RWPE1 (cell line): ENCODE data around the gene SPATA2L.
A peak's percentile ranks its signal among the peaks of the same experiment; 100 is the strongest.

Source experiments
- CTCF ChIA-PET: fragments of 350-600 bp; sonication (Branson Sonifier 250); formaldehyde crosslinking; extraction: SDS; loops from one replicate; lab custom pipeline; 2021; lab: Yijun Ruan, JAX
- POLR2A ChIA-PET: fragments of 400-600 bp; formaldehyde crosslinking; extraction: SDS; loops from one replicate; lab custom pipeline; 2020; ENCODE audit warnings: antibody characterized with exemption; ENCODE audit not compliant: low non-redundant PET; lab: Yijun Ruan, JAX
- DNase-seq: peaks from one replicate; pipeline ENCODE4 v3.0.0; 2012; ENCODE audit warnings: low spot score
- H3K27ac ChIP-seq: fragments of 450-650 bp; 2 replicates; pipeline ENCODE4 v1.5.1; 2017
- CTCF ChIP-seq: fragments of 450-650 bp; conservative IDR thresholded peaks from 2 replicates; pipeline ENCODE4 v1.5.1; 2017; ENCODE audit warnings: low read depth, mild to moderate bottlenecking

SPATA2L gene

GRCh38 chr16:89709166-89709565 is 7.7 kb upstream of the SPATA2L start:
- no peak for DNase-seq
- H3K27ac ChIP-seq: peak overlapping the region; percentile 47; the same call in 1 of the 2 replicates
- ChIA-PET CTCF (no interaction called here), POLR2A (no interaction called here)
- TF ChIP-seq CTCF: no peak

DNA sequence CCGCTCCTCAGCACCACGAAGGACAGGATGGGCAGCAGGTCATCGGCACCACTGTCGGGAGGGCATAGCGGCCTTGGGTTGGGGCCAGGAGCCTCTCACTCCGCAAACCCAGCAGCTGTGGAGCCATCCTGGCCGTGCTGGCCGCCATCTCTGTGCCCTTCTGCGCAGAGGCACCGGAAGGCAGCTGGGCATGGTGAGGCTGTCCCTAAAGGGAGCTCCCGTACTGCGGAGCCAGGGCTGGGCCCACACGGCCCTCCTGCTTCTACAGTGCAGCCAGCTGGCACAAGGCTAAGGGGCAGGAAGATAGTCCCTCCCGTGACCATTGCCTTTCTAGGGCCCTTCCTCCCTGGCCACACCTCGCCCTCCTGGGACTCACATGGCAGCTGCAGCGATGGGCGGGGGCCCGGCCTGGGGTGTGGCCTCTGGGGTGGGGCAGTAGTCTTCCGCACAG is 7.0 kb upstream of the SPATA2L start:
- ChIA-PET POLR2A (no interaction called here), CTCF (interaction anchor here (0.6 kb wide), 1 partner anchor 22 kb away, joined by 3 read pairs; the partner anchor contains the start of gene CDK10)
- no peak for TF ChIP-seq CTCF
- no peak overlapping the region for H3K27ac ChIP-seq
- DNase-seq: no peak

DNA sequence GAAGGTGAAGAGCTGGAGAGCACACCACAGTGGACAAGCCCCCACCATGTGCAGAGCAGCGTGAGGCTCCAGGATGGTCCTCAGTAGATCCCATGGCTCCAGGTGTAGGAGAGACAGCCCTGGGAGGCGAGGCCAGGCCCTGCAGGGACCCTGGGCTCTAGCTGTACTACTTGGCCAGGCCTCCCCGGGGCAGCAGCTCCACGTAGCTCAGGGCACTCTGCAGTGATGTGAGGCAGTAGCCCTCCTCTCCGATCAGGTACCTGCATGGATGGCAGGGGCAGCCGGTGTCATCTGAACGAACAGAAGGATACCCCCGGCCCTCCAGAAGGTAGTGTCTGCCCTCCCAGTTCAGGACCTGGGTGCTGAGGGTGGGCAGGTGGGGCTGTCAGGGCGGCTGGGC is 6.2 kb upstream of the SPATA2L start:
- ChIA-PET CTCF (no interaction called here), POLR2A (no interaction called here)
- TF ChIP-seq CTCF: no peak
- DNase-seq: no peak
- peak overlapping the region; percentile 42 for H3K27ac ChIP-seq

- ChIA-PET POLR2A (interaction anchor here (0.6 kb wide), 1 partner anchor 904 kb away, joined by 5 read pairs; no protein-coding TSS in a partner anchor), CTCF (interaction anchor here (0.6 to 1.2 kb wide), 9 partner anchors 12 to 371 kb away, joined by 3 to 7 read pairs (median 5); partner anchors contain the start of genes PRDM7 and VPS9D1)
- peak overlapping the region; percentile 42 for H3K27ac ChIP-seq
- TF ChIP-seq CTCF: no peak
- DNase-seq: no peak
Measured at GRCh38 chr16:89706518-89707260, 5.2 kb upstream of the SPATA2L start.

GRCh38 chr16:89705006-89705405 is 3.5 kb upstream of the SPATA2L start:
- no peak for DNase-seq
- ChIA-PET CTCF (interaction anchor here (0.6 kb wide), 1 partner anchor 53 kb away, joined by 3 read pairs; no protein-coding TSS in a partner anchor), POLR2A (no interaction called here)
- no peak overlapping the region for H3K27ac ChIP-seq
- no peak for TF ChIP-seq CTCF

GRCh38 chr16:89704281-89704680 is 2.8 kb upstream of the SPATA2L start:
- POLR2A ChIA-PET: no interaction called here
- no peak for DNase-seq
- no peak overlapping the region for H3K27ac ChIP-seq
- no peak for TF ChIP-seq CTCF
- CTCF ChIA-PET: interaction anchor here (0.7 kb wide), 1 partner anchor 54 kb away, joined by 6 read pairs; no protein-coding TSS in a partner anchor
